ENCODE results near the gene DRC3. TPM values are rescaled to one million over a fixed set of nuclear protein-coding genes. Genes with fewer than 3 reads are reported as not detected.
A peak's percentile ranks its signal among the peaks of the same experiment; 100 is the strongest.

DRC3 gene
- total RNA-seq, 1 donor from 2014 or later, result 2.0 TPM

GRCh38 chr17:18045691-18046350 is 73.2 kb downstream of the DRC3 start:
- no peak for DNase-seq (ENCODE audit: low read depth in 2 of 2)

- no peak for DNase-seq (ENCODE audit: low read depth in 2 of 2)
These were observed 82.9 kb downstream of the DRC3 start for GRCh38 chr17:18055597-18055996.

- DNase-seq (ENCODE audit: low read depth in 2 of 2), result no peak
These were observed 83.6 kb downstream of the DRC3 start for GRCh38 chr17:18056214-18056613.

- peak in 1 of 2 donors; percentile 55 for DNase-seq (ENCODE audit: low read depth in 2 of 2)
These were observed 86.6 kb downstream of the DRC3 start for GRCh38 chr17:18059283-18059682.

DNA sequence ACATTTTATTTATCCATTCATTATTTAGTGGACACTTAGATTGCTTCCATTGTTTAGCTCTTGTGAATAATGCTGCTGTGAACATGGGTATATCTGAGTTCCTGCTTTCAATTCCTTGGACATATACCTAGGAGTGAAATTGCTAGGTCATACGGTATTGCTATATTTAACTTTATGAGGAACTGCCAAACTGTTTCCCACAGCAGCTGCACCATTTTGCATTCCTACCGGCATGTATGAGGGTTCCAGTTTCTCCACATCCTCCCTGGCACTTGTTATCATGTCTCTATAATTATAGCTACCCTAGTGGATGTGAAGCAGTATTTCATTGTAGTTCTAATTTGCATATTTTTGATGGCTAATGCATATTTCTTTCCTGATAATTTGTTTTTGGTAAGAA is 91.4 kb downstream of the DRC3 start:
- DNase-seq (ENCODE audit: low read depth in 2 of 2), result no peak

DNA sequence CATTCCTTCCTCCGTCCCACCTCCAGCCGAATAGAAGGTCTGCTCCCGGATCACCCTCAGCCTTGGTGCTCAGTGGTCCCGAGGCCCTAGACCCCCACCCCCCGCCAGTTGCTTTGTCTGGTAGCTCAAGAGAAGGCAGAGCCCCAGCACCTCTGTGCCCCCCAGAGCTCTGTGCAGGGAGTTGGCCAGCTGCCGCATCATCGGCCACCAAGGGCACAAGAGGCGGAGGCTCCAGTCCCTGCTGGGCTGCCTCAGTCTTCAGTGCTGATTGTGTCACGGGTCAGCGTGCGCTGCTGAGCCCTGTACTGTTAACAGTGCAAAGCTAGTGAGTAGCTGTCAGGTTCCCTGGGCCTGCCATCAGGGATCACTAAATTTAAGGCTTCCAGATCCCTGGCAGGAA is 92.9 kb downstream of the DRC3 start:
- no peak for DNase-seq (ENCODE audit: low read depth in 2 of 2)

Other genes starting within 250 kb of the DRC3 start
- 28.4 and 41.4 TPM in 2 replicates for gene SREBF1, start 135.9 kb upstream of the DRC3 start, total RNA-seq
- gene TOM1L2, start 462 bp upstream of the DRC3 start, total RNA-seq, result 12.6 and 18.5 TPM in 2 replicates
- gene ATPAF2, start 66.3 kb downstream of the DRC3 start, total RNA-seq, result 14.8 and 15.1 TPM in 2 replicates
- 5.2 and 5.6 TPM in 2 replicates for gene GID4, start 66.5 kb downstream of the DRC3 start, total RNA-seq
- gene DRG2, start 115.1 kb downstream of the DRC3 start, total RNA-seq, result 23.8 and 31.3 TPM in 2 replicates
- gene MYO15A, start 135.9 kb downstream of the DRC3 start, total RNA-seq, result under 0.01 and 0.22 TPM in 2 replicates
- gene ALKBH5, start 211.0 kb downstream of the DRC3 start, total RNA-seq, result 43.6 and 70.6 TPM in 2 replicates

Data from lung microvascular endothelial cell (primary cell).